Activated CD4-positive, CD25-positive, alpha-beta regulatory T cell treated with anti-CD3 and anti-CD28 coated beads, Interleukin-2, amount 50 U/mL, for 24 hours (primary cell): ENCODE results near the gene CCT3.
"Not testable (repeated sequence)": the region's sequence is repeated elsewhere in the genome, so short reads cannot be mapped to it uniquely, and the experiment has no call there.

Source experiments
- ATAC-seq, 2 donors: fragments of 150-1000 bp; cut with Tn5 transposase; one replicate each; pipeline ENCODE4 v1.10.0; 2021; ENCODE audit warnings: mild to moderate bottlenecking in 1 of 2, moderate library complexity in 1 of 2

The CCT3 gene

DNA sequence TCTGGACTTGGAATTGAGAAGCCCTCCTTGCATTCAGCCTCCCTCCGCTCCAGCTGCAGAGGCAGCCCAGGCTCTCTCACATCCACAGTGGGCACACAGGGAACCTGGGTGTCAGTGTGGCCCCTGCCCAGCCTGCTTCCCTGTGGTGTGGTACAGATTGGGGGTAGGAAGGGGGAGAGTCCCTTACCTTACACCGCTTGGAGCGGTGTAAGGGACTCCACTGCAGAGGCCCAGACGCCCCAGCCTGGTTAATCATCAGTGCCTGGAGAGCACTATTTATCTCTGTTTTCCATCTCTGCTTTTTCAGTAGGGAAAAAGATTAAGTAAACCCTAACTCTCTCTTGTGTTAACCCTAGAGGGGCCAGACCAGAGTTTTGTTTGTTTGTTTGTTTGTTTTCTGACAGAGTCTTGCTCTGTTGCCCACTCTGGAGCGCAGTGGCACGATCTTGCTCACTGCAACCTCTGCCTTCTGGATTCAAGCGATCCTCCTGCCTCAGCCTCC lies 30.1 kb upstream of the CCT3 start:
- ATAC-seq, result no peak

DNA sequence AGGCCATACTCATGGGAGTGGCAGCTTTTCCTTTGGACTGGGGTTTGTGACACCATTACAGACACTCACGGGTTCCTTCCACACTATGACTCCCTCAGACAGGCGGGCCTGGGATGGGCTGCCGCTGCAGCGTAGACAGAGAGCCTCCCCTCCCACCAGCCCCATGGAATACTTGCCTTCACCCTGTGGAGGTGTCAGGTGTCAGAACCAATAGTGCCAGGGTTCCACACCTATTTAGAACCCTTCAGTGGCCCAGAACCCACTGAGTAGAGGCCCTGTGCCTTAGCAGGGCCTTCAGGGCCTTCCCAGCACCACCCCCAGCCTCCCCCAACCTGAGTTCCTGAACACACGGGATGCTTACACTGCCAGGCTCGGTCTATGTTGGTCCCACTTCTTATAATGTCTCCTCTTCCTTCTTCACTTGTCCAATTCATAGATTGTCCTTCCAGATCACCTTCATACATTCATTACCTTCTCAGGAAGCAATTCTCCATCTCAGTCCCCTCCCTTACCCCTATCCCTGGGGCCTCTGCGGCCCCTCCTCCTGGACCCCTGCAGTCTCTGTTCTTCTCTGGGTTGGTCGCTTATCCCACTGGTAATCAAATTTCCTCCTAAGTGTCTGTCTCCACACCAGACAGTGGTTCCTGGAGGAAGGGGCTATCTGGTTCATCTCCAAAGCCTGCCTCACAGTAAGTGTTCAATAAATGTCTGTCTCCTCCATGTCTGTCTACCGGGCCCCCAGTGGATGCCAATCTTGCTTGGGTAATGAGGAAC lies 29.5 kb upstream of the CCT3 start:
- no peak for ATAC-seq

- no peak for ATAC-seq
Measured at GRCh38 chr1:156366378-156367166, 28.5 kb upstream of the CCT3 start.

- no peak for ATAC-seq
Measured at GRCh38 chr1:156365754-156366153, 27.7 kb upstream of the CCT3 start.

DNA sequence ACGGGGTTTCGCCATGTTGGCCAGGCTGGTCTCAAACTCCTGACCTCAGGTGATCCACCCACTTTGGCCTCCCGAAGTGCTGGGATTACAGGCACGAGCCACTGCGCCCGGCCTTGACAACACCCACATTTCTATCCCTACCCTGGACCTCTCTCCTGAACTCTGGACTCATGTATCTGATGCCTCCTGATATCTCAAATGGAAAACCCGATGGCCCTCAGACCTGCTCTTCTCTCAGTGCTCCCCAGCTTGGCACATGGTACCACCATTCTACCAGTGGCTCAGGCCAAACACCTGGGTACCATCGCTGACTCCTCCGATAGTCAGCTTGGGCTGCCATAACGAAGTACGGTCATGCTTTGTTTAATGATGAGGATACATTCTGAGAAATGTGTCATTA lies 22.4 kb upstream of the CCT3 start:
- ATAC-seq, result no peak

GRCh38 chr1:156359973-156360372 lies 21.9 kb upstream of the CCT3 start:
- no peak for ATAC-seq

DNA sequence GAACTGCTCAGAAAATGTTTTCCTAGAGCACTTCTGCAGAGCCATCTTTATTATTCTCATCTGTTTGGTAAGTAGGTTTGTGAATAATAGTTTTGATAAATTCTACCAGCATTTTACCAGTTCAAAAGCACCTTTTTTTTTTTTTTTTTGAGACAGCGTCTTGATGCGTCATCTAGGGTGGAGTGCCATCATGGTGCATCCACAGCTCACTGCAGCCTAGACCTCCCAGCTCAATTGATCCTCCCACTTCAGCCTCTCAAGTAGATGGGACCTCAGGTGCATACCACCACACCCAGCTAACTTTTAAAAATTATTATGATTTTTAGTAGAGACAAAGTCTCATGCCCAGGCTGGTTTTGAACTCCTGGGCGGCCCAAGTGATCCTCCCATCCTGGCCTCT lies 21.2 kb upstream of the CCT3 start:
- no peak for ATAC-seq

GRCh38 chr1:156358641-156359040 lies 20.5 kb upstream of the CCT3 start:
- ATAC-seq, result no peak

DNA sequence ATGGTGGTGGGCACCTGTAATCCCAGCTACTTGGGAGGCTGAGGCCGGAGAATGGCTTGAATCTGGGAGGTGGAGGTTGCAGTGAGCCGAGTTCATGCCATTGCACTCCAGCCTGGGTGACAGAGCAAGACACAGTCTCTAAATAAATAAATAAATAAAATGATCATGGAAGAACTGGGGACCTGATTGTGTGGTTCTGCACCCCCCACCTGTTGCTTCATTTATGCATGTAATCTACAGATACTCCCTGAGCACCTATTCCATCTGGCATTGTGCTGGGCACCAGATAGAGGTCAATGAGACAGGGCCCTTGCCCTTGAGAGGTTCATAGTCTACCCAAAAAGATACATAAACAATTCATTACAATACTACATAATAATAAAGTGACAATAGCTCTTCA lies 19.9 kb upstream of the CCT3 start:
- ATAC-seq, result no peak

GRCh38 chr1:156356875-156357534 lies 18.9 kb upstream of the CCT3 start:
- ATAC-seq, result peak; percentile 71 to 82

DNA sequence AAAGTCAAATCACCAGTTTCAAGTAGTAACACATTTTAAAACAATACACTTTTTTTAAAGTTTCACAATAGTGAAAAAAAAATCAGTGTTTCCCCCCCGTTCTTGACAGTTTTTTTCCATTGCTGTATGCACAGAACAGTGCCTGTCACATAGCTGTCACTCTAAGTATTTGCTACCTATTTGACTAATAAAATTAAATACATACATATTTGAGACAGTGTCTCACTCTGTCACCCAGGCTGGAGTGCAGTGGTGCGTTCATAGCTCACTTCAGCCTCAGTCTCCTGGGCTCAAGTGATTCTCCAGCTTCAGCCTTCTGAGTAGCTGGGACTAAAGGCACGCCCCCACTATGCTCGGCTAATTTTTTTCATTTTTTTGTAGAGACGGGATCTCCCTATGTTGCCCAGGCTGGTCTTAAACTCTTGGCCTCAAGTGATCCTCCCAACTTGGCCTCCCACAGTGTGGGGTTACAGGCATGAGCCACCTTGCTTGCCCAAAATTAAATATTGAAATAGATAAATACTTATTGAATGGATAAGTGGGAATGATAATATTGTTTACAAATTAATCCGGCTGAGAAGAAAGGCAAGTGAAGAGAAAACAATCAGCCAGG lies 18.3 kb upstream of the CCT3 start:
- peak; percentile 90 to 94 for ATAC-seq

- not testable (repeated sequence) for ATAC-seq
Measured at GRCh38 chr1:156352481-156352880, 14.4 kb upstream of the CCT3 start.

- no peak for ATAC-seq
Measured at GRCh38 chr1:156347331-156347730, 9.2 kb upstream of the CCT3 start.

DNA sequence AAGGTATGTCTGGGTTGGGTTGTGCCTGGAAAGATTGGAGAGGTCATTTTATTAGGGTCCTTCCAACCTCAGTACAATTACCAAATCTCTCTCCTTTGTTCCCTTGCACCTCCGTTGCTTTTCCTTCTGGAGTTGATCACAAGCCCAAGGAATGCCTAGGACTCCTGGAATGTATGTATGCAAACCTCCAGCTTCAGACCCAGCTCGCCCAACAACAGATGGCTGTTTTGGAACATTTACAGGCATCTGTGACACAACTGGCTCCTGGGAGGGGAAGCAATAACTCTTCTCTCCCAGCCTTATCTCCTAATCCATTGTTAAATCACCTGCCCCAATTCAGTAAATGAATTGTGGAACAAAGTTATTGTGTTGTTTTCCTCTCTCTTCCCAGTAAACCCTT lies 8.5 kb upstream of the CCT3 start:
- no peak for ATAC-seq

GRCh38 chr1:156346035-156346434 lies 7.9 kb upstream of the CCT3 start:
- not testable (repeated sequence) for ATAC-seq

DNA sequence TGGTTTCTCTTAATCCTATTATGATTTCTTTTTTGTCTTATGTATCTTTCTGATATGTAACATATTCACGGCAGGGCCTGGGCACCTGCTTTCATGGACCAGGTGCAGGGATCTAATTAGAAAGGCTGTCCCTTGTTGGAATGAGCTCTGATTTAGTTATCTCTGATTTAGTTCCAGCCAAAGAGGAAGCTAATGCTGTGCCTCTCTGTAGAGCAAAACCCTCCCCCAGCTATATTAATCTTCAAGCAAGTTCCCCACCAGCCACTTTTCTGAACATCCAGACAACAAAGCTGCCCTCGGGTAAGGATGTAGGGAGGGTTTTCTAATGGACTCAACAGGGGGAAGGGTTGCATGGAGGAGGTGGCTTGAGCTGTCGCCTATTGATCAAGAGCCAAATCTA lies 6.3 kb upstream of the CCT3 start:
- ATAC-seq, result no peak

DNA sequence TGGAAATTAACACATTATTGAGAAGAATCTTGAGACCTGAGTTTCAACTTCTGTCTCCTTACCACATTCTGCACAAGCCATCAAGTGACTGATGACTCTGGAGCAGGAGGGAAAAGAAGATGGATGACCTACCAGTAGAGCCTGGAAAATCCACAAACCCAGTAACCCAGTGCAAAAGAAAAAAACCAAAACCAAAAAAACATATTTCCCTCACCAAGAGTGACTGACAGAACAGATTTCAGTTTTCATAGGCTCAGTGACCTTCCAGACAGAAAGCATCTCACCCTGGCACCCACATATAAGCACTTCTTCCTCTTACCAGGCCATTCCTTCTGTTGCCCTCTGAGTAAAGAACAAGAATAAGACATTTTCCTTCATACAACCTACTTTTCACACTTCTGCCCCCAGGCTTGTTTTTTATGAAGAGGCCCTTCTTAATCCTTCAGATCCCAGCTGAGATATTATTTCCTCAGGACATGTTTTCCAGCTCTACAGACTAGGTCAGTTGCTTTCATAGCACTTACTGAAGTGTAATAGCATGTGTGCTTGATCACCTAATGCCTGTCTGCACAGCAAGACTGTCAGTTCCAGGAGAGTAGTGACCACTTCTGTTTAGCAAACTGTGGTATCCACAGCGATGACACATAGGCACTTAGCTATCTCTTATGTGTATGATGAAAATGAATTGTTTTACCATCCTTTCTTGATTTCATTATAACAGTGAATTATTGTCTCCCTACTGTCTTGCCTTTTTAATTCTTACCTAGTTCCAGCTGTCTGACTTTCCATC lies 4.3 kb upstream of the CCT3 start:
- ATAC-seq, result no peak

DNA sequence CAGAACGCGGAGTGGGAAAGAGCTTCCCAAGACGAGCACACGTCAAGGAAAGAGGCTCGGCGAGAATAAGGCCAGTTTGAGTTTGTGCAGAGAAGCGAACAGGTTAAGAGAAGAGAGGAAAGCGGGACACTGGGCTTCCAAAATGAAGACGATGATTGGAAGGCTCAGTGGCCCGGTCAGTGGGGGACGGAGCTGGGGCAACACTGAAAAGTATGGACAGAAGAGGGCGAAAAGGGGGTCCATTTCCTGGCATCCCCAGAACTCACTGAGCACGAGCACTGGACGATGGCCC lies 258 bp downstream of the CCT3 start:
- ATAC-seq, result no peak

DNA sequence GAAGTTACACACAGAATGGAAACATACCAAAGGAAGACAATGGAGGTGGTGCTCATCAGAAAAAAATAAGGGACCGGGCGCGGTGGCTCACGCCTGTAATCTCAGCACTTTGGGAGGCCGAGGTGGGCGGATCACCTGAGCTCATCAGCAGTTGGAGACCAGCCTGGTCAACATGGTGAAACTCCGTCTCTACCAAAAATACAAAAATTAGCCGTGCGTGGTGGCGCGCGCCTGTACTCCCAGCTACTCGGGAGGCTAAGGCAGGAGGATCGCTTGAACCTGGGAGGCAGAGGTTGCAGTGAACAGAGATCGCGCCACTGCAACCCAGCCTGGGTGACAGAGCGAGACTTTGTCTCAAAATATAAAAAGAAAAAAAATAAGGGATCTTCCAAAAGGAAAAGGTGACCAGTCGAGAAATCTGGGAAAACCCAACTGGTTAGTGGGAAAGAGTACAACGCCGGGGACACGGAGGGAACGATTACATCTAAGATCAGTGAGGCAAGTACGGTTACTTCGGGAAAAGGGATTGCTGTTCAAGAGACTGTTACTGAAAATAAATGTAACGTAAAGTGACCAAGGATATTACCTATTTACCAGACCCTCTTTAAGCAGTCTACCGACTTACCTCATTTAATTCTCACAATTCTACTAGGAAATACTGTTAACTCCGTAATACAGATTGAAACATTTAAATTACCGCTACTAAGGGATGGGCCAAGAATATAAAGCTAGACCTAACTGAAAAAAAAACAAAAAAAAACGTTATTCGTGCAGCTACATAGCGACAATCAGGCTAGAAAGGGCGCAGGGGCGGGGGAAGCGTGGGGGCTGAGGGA lies 822 bp downstream of the CCT3 start:
- ATAC-seq, result no peak

- ATAC-seq, result no peak
Measured at GRCh38 chr1:156336242-156336641, 1.9 kb downstream of the CCT3 start.

DNA sequence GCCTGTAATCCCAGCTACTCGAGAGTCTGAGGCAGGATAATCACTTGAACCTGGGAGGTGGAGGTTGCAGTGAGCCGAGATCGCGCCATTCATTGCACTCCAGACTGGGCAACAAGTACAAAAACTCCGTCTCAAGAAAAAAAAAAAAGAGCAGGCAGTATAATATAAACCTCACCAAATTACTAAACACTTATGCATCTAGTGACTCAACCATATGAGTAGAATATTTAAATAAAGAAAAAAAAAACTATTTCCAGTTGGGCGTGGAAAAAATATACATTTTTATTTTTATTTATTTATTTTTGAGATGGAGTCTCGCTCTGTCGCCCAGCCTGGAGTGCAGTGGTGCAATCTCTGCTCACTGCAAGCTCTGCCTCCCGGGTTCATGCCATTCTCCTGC lies 14.9 kb downstream of the CCT3 start:
- not testable (repeated sequence) for ATAC-seq

DNA sequence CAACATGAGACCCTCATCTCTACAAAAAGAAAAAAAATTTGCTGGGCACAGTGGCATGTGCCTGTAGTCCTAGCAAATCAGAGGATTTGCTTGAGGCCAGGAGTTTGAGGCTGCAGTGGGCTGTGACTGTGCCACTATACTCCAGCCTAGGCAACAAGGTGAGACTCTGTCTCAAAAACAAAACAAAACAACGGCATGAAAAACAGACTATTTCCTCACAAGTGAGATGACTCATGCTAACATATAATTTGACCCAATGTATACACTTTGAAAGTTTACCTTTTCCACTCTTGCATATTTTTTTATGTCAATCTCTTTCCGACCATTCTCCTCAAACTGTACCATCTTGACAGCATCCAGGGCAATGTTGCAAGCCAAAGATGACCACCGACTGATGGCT lies 17.5 kb downstream of the CCT3 start:
- no peak for ATAC-seq
